Upper lobe of right lung (tissue), 1 donor: ENCODE data around the gene UBASH3B. TPM values are rescaled to one million over a fixed set of nuclear protein-coding genes. Genes with fewer than 3 reads are reported as not detected.

Experiments used
- ATAC-seq: fragments of 200-7000 bp; cut with Tn5 transposase; one replicate; pipeline ENCODE4 v1.9.1; 2020; ENCODE audit warnings: mild to moderate bottlenecking, moderate library complexity
- DNase-seq: peaks from one replicate; pipeline ENCODE4 v3.0.0-alpha.2; 2020
- H3K27ac ChIP-seq: fragments of 200-600 bp; one replicate; pipeline ENCODE4 v1.8.0; 2022
- H3K27me3 ChIP-seq: fragments of 200-600 bp; one replicate; pipeline ENCODE4 v1.8.0; 2022; ENCODE audit warnings: mild to moderate bottlenecking
- H3K36me3 ChIP-seq: fragments of 200-600 bp; one replicate; pipeline ENCODE4 v1.8.0; 2022
- H3K4me1 ChIP-seq: fragments of 200-600 bp; one replicate; pipeline ENCODE4 v1.8.0; 2022
- H3K4me3 ChIP-seq: fragments of 200-600 bp; one replicate; pipeline ENCODE4 v1.8.0; 2022; ENCODE audit warnings: mild to moderate bottlenecking
- H3K9me3 ChIP-seq: fragments of 200-600 bp; one replicate; pipeline ENCODE4 v1.8.0; 2022
- intact Hi-C: fragments of 100-400 bp; cut with DNase I; formaldehyde crosslinking; loops from one replicate; pipeline ENCODE4 v1.11.0; 2022
- total RNA-seq: library from RNA; stranded (reverse); fragmentation: NEBNext Ultra II Directional; extraction: Animal tissue kit (Norgen Biotek cat#: 25700); gene quantifications from one replicate; pipeline ENCODE4 v1.2.1, GENCODE V29; 2021
- TF ChIP-seq, protein P1 (sequence below): fragments of 200-600 bp; IDR thresholded peaks from one replicate; pipeline ENCODE4 v1.8.0; 2022; ENCODE audit warnings: antibody characterized with exemption
- donor health status: DM: no; HTN: yes; CAD: no; lungs with severe emphysema.

Gene UBASH3B
- total RNA-seq, 1 donor from 2014 or later: 42.2 TPM

DNA sequence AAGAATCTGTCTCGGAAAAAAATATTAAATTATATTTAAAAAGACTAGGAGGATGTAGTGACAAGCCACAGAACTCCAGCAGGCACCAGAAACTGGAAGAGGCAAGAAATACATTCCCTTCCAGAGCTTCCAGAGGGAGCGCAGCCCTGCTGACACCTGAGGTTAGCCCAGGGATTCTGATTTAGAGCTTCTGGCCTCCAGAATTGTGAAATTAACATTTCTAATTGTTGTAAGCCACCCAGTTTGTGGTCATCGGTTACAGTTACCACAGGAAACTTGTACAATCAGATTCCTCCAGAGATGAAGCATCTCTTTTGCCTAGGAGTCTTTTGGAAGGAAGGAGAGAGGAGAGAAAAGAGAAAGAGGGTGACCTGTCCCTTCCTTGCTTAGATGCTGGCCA, 6.4 kb upstream of the UBASH3B start:
- ATAC-seq (no peak), DNase-seq (no peak)
- intact Hi-C loops: no loop called here
- Histone ChIP-seq H3K4me1 (no peaks in the 10 kb centered on the region), H3K4me3 (no peak overlapping the region), H3K36me3 (no peaks in the 10 kb centered on the region), H3K27ac (no peak overlapping the region), H3K9me3 (no peaks in the 10 kb centered on the region), H3K27me3 (peaks cover 6% of the 10 kb centered on the region)
- TF ChIP-seq, protein P1, sequence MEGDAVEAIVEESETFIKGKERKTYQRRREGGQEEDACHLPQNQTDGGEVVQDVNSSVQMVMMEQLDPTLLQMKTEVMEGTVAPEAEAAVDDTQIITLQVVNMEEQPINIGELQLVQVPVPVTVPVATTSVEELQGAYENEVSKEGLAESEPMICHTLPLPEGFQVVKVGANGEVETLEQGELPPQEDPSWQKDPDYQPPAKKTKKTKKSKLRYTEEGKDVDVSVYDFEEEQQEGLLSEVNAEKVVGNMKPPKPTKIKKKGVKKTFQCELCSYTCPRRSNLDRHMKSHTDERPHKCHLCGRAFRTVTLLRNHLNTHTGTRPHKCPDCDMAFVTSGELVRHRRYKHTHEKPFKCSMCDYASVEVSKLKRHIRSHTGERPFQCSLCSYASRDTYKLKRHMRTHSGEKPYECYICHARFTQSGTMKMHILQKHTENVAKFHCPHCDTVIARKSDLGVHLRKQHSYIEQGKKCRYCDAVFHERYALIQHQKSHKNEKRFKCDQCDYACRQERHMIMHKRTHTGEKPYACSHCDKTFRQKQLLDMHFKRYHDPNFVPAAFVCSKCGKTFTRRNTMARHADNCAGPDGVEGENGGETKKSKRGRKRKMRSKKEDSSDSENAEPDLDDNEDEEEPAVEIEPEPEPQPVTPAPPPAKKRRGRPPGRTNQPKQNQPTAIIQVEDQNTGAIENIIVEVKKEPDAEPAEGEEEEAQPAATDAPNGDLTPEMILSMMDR: no peak

DNA sequence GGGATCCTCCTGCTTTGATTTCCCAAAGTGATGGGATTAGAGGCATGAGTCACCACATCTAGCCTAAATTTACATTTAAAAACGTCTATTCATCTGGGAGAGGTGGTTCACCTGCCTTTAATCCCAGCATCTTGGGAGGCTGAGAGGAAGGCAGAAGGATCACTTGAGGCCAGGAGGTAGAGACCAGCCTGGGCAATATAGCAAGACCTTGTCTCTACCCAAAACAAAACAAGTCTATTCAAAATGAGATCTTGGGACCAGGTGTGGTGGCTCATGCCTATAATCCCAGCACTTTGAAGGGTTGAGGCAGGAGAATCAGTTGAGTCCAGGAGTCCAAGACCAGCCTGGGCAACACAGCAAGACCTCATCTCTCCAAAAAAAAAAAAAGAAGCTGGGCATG, 4.9 kb upstream of the UBASH3B start:
- no peaks in the 10 kb centered on the region for H3K36me3 ChIP-seq
- DNase-seq (no peak), ATAC-seq (no peak)
- H3K27ac ChIP-seq: no peak overlapping the region
- TF ChIP-seq, protein P1: no peak
- peaks cover 7% of the 10 kb centered on the region for H3K4me1 ChIP-seq
- intact Hi-C loops: no loop called here
- H3K4me3 ChIP-seq: no peak overlapping the region
- H3K27me3 ChIP-seq: peaks cover 6% of the 10 kb centered on the region
- H3K9me3 ChIP-seq: no peaks in the 10 kb centered on the region

DNA sequence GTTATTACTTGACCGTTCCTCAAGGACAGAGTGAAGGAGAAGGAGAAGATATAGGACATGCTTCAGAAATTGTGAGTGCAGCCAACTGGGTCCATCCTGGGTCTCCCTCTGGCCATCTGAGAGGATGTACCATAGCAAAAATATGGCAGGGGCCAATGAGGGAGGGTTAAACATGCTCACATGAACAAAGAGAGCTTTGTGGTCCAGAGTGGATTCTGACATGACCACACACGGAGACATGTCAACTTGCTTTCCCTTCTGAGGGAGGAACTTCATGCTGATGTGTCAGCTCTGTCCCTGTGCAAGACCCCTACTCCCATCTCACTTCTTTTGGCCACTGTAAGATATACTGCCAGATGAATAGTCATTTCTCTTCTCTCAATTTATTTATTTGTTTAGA, 3.0 kb upstream of the UBASH3B start:
- Histone ChIP-seq H3K27me3 (peaks cover 6% of the 10 kb centered on the region), H3K9me3 (no peaks in the 10 kb centered on the region), H3K36me3 (no peaks in the 10 kb centered on the region), H3K27ac (no peak overlapping the region), H3K4me1 (peaks cover 16% of the 10 kb centered on the region), H3K4me3 (no peak overlapping the region)
- intact Hi-C loops: no loop called here
- TF ChIP-seq, protein P1: no peak
- ATAC-seq (no peak), DNase-seq (no peak)

DNA sequence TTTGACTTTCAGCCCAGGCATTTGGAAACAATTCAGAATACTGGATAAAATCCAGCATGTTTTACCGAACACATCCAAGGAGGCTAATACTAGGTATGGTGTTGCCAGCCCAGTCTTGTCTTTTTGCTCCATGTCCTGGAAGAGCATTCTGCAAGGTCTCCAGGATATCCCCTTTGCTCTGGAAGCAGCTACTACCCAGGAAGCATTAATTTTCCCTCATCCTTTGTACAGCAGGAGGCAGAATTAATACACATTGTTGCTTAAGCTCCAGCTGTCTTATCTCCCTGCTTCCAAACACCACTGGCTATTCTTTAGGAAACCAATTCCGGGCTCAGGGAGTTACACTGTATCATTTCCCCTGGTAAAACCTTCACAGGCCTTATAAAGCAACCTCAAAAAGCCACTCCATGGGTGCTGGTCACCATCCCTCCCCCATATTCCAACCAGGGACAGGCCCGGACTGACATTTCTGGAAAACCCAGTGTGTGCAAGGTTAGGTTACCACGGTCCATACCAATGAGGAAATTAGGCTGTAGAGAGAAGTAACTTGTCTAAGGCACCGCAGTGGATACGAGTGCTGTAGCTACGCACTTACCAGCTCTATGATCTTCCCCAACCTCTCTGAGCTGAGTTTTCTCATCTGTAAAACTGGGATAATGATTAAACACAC, 1.5 kb upstream of the UBASH3B start:
- H3K27ac ChIP-seq: no peak overlapping the region
- no peak overlapping the region for H3K4me3 ChIP-seq
- no peaks in the 10 kb centered on the region for H3K36me3 ChIP-seq
- TF ChIP-seq, protein P1: peak; percentile 9
- ATAC-seq (no peak), DNase-seq (no peak)
- H3K9me3 ChIP-seq: no peaks in the 10 kb centered on the region
- H3K4me1 ChIP-seq: peaks cover 16% of the 10 kb centered on the region
- H3K27me3 ChIP-seq: peaks cover 6% of the 10 kb centered on the region
- intact Hi-C loops: no loop called here

DNA sequence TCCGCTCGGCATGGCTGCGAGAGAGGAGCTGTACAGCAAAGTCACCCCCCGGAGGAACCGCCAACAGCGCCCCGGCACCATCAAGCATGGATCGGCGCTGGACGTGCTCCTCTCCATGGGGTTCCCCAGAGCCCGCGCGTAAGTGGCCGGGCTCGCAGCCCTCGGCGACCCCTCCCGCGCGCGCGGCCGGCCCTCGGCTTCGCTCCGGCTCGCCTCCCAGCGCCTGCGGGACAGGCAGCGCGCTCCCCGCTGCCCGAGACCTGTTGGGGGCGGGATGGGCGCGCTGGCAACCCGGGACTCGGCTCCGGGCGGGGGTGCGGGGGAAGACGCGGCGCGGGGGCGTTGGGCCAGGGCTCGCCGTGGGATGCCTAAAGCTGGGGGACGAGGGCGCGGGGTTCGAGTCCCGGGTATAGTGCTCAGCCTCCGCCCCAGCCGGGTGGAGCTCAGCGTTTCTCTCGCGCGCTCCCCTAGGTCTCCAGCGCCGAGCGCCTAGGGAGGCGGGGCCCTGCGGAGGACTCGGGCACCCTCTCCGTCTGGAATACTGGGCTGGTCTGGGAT, 630 bp downstream of the UBASH3B start:
- peaks cover 16% of the 10 kb centered on the region for H3K4me1 ChIP-seq
- peak overlapping the region; percentile 91 for H3K4me3 ChIP-seq
- H3K36me3 ChIP-seq: no peaks in the 10 kb centered on the region
- H3K27me3 ChIP-seq: peaks cover 6% of the 10 kb centered on the region
- ATAC-seq (peak; percentile 69), DNase-seq (peak; percentile 82)
- intact Hi-C loops: no loop called here
- H3K27ac ChIP-seq: peak overlapping the region; percentile 85
- H3K9me3 ChIP-seq: no peaks in the 10 kb centered on the region
- TF ChIP-seq, protein P1: no peak
